ENCODE data around the gene DRGX. TPM values are rescaled to one million over a fixed set of nuclear protein-coding genes. Genes with fewer than 3 reads are reported as not detected.

DRGX gene
- total RNA-seq, 1 donor from 2014 or later = not detected

GRCh38 chr10:49347342-49347741, 48.5 kb downstream of the DRGX start:
- Mint-ChIP-seq H3K9me3 (ENCODE audit: unreplicated experiment) (no peaks in the 10 kb centered on the region), H3K27me3 (ENCODE audit: unreplicated experiment) (peaks cover 10% of the 10 kb centered on the region)

GRCh38 chr10:49344840-49345239, 51.0 kb downstream of the DRGX start:
- no peaks in the 10 kb centered on the region for H3K9me3 Mint-ChIP-seq (ENCODE audit: unreplicated experiment)
- peaks cover 5% of the 10 kb centered on the region for H3K27me3 Mint-ChIP-seq (ENCODE audit: unreplicated experiment)
- no peak overlapping the region for H3K4me3 Mint-ChIP-seq (ENCODE audit: unreplicated experiment)
- DNase-seq (ENCODE audit: low spot score) = no peak
- no peaks in the 10 kb centered on the region for H3K4me1 Mint-ChIP-seq (ENCODE audit: unreplicated experiment)
- H3K27ac Mint-ChIP-seq (ENCODE audit: unreplicated experiment) = no peak overlapping the region
- no peaks in the 10 kb centered on the region for H3K36me3 Mint-ChIP-seq (ENCODE audit: low read depth, unreplicated experiment)
- TF ChIP-seq CTCF (IDR thresholded peaks at IDR 0.05; ENCODE audit: unreplicated experiment) = no peak

More at GRCh38 chr10:49347342-49347741, 48.5 kb downstream of the DRGX start:
- no peak for TF ChIP-seq CTCF (IDR thresholded peaks at IDR 0.05; ENCODE audit: unreplicated experiment)
- H3K27ac Mint-ChIP-seq (ENCODE audit: unreplicated experiment) = no peak overlapping the region
- H3K4me3 Mint-ChIP-seq (ENCODE audit: unreplicated experiment) = no peak overlapping the region
- no peaks in the 10 kb centered on the region for H3K4me1 Mint-ChIP-seq (ENCODE audit: unreplicated experiment)
- H3K36me3 Mint-ChIP-seq (ENCODE audit: low read depth, unreplicated experiment) = peaks cover 7% of the 10 kb centered on the region
- DNase-seq (ENCODE audit: low spot score) = no peak

- DNase-seq (ENCODE audit: low spot score) = no peak
- peaks cover 3% of the 10 kb centered on the region for H3K27me3 Mint-ChIP-seq (ENCODE audit: unreplicated experiment)
Measured at GRCh38 chr10:49338604-49339003, 57.3 kb downstream of the DRGX start.

GRCh38 chr10:49335364-49335972, 60.4 kb downstream of the DRGX start:
- Mint-ChIP-seq H3K4me3 (ENCODE audit: unreplicated experiment) (no peak overlapping the region), H3K27me3 (ENCODE audit: unreplicated experiment) (peaks cover 6% of the 10 kb centered on the region), H3K27ac (ENCODE audit: unreplicated experiment) (no peak overlapping the region), H3K9me3 (ENCODE audit: unreplicated experiment) (peaks cover 5% of the 10 kb centered on the region), H3K36me3 (ENCODE audit: low read depth, unreplicated experiment) (peaks cover 8% of the 10 kb centered on the region), H3K4me1 (ENCODE audit: unreplicated experiment) (peaks cover 15% of the 10 kb centered on the region)
- DNase-seq (ENCODE audit: low spot score) = no peak
- no peak for TF ChIP-seq CTCF (IDR thresholded peaks at IDR 0.05; ENCODE audit: unreplicated experiment)

More at GRCh38 chr10:49338604-49339003, 57.3 kb downstream of the DRGX start:
- Mint-ChIP-seq H3K36me3 (ENCODE audit: low read depth, unreplicated experiment) (peaks cover 8% of the 10 kb centered on the region), H3K27ac (ENCODE audit: unreplicated experiment) (no peak overlapping the region), H3K4me3 (ENCODE audit: unreplicated experiment) (no peak overlapping the region), H3K9me3 (ENCODE audit: unreplicated experiment) (peaks cover 5% of the 10 kb centered on the region), H3K4me1 (ENCODE audit: unreplicated experiment) (peaks cover 15% of the 10 kb centered on the region)
- TF ChIP-seq CTCF (IDR thresholded peaks at IDR 0.05; ENCODE audit: unreplicated experiment) = no peak

- peaks cover 5% of the 10 kb centered on the region for H3K9me3 Mint-ChIP-seq (ENCODE audit: unreplicated experiment)
- no peak overlapping the region for H3K27ac Mint-ChIP-seq (ENCODE audit: unreplicated experiment)
- H3K27me3 Mint-ChIP-seq (ENCODE audit: unreplicated experiment) = peaks cover 6% of the 10 kb centered on the region
- no peak for DNase-seq (ENCODE audit: low spot score)
- H3K4me1 Mint-ChIP-seq (ENCODE audit: unreplicated experiment) = peaks cover 15% of the 10 kb centered on the region
- no peak for TF ChIP-seq CTCF (IDR thresholded peaks at IDR 0.05; ENCODE audit: unreplicated experiment)
- peaks cover 8% of the 10 kb centered on the region for H3K36me3 Mint-ChIP-seq (ENCODE audit: low read depth, unreplicated experiment)
- no peak overlapping the region for H3K4me3 Mint-ChIP-seq (ENCODE audit: unreplicated experiment)
Measured at GRCh38 chr10:49334964-49335363, 60.9 kb downstream of the DRGX start.

Measured in endothelial cell (in vitro differentiated cells).